ENCODE measurements around the gene PAPSS2.

DNA sequence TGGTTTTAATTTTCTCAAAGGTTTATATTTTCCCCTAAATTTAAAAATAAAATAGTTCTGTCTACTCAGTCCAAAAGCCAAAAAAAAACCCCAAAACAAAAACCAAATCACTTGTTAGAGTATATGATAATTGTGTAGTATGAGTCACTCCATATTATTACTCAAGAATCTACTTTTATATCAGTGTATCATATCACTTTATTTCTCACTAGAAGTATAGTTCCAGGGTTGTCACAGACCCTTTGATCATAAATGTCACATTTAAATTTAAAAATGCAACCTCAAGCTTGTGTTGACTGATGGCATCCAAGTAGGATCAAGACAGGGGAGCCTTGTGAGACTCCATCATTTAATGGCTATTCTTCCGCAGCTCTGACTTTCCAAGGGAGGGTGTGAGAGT lies 61.0 kb downstream of the PAPSS2 start:
- TF ChIP-seq, protein P1, sequence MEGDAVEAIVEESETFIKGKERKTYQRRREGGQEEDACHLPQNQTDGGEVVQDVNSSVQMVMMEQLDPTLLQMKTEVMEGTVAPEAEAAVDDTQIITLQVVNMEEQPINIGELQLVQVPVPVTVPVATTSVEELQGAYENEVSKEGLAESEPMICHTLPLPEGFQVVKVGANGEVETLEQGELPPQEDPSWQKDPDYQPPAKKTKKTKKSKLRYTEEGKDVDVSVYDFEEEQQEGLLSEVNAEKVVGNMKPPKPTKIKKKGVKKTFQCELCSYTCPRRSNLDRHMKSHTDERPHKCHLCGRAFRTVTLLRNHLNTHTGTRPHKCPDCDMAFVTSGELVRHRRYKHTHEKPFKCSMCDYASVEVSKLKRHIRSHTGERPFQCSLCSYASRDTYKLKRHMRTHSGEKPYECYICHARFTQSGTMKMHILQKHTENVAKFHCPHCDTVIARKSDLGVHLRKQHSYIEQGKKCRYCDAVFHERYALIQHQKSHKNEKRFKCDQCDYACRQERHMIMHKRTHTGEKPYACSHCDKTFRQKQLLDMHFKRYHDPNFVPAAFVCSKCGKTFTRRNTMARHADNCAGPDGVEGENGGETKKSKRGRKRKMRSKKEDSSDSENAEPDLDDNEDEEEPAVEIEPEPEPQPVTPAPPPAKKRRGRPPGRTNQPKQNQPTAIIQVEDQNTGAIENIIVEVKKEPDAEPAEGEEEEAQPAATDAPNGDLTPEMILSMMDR (conservative IDR thresholded peaks at IDR 0.05; ENCODE audit: low read length): no peak
- no peak for TF ChIP-seq EZH2phosphoT487 (IDR thresholded peaks at IDR 0.05; ENCODE audit: borderline replicate concordance, low read depth, low read length)
